NAMALWA (cell line): ENCODE measurements around the gene OR9Q1.

Experiments
- DNase-seq: peaks from one replicate; pipeline ENCODE4 v3.0.0-alpha.2; 2015; ENCODE audit warnings: low spot score

Gene OR9Q1

DNA sequence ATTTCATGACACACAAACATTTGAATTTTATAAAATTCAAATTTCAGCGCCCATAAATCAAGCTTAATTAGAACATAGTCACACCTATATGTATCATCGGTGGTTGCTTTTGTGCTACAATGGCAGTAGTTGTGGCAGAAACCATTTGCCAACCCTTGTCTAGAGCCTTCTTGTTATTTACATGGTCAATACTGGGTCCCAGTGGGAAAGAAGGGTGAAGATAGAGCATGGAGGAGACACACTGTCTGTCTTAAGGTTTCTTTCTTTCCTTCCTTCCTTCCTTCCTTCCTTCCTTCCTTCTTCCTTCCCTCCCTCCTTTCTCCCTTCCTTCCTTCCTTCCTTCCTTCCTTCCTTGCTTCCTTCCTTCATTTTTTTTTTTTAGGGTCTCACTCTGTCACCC, 10.8 kb downstream of the OR9Q1 start:
- no peak for DNase-seq

DNA sequence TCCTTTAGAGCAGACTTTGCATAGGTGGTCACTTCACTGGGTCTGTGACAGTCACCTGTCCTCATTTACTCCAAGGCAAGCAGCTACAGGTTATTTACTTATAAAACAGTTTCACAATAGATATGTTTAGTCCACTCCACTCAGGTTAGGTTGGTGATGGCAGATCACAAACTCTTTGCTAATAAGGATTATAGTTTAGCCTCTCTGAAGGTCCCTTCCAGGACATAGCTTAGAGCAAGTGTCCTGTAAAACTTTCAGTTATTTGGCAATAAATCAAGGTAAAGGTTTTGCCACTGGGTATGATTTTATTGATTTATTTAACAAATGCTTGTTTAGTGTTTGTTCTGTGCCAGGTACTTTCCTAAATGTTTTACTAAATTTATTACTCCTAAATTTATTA, 15.9 kb downstream of the OR9Q1 start:
- DNase-seq: no peak

DNA sequence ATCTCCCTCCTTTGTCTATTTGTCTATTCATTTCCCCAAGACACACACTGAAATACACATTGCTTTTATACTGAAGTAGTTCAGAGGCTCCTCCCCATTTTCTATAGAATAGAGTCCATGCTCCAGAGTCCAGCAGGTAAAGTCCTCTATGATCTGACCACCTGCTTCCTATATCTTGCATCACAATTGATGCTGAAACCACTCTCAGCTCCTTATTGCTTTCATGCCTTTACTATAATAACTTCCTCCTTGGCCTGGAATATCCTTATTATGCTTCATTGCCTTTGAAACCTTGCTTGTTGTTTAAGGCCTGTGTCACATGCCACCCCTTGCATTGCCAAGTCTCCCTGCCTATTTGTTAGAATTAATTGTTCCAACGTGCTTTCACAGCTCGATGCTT, 19.7 kb downstream of the OR9Q1 start:
- DNase-seq: no peak

DNA sequence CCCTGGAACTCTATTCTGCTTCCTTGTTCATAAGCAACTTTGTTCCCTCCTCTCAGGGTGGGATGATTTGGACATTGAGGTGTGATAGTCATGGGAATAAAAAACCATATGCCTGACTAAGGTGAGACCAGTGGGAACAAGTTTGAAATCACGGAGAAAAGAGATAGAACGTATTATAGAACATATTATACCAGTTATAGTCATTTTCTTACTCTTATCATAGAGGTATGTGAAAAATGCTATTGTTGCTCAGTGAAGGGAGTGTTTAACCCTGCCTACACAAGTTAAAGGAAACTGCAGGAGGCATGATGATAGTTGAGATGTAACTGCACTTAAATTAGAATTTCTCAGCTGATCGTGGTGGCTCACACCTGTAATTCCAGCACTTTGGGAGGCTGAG, 22.6 kb downstream of the OR9Q1 start:
- DNase-seq: no peak

DNA sequence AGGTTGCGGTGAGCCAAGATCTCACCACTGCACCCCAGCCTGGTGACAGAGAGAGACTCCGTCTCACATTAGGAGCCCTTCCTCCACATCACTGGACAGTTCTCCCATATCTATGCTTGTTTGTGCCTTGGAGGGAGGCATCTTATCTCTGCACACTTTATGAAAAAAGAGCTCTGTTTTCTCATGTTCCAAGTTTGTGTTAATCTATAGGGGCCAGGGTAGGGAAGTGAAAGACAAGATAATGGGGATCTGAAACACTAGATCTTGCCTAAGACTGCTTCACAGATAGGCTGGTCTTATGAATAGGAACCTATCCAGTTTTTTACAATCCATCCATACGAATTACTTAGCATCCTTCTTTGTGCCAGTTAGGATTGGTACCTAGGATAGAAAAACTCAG, 24.1 kb downstream of the OR9Q1 start:
- no peak for DNase-seq

DNA sequence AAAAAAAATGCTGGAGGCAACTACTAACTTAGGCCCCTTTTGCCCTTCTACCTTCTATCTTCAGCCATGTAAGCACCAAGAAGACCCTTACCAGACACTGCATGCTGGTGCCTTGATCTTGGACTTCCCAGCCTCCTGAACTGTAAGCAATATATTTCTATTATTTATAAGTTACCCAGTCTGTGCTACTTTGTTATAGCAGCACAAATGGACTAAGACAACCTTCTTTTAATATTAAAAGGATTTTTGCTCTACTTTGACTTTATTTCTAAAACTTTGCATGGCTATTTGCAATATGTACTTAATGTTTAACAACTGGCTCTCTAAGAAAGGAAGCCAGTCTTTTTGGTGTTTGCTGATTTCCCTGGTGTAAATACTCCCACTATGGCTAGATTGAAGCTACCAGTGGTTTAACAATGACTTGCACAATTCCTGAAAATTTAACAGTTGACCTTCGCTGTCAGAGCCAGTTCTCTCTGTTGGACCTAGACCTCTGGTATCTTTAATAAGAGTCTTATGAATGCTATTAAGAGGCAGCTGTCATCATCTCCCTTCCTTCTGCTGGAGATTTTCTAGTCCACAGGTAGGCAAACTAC, 32.2 kb downstream of the OR9Q1 start:
- DNase-seq: no peak

DNA sequence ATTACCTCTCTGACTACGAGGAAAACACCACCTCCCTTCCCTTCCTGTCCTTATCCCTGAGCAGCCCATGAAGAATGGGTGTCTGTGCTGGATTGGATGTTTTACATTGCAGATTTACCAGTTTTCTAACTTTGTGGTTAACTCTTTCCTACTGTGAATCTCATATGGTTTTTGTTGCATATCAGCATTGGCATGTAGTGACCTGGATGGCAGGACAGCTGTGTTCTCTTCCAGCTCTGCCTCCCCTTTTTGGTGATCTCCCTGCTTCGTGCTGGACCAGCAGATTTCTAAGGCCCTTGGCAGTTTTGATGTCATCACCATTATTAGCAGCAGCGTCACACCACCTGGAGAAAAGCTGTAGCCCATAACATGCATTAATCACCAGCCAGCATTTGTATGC, 33.8 kb downstream of the OR9Q1 start:
- no peak for DNase-seq

DNA sequence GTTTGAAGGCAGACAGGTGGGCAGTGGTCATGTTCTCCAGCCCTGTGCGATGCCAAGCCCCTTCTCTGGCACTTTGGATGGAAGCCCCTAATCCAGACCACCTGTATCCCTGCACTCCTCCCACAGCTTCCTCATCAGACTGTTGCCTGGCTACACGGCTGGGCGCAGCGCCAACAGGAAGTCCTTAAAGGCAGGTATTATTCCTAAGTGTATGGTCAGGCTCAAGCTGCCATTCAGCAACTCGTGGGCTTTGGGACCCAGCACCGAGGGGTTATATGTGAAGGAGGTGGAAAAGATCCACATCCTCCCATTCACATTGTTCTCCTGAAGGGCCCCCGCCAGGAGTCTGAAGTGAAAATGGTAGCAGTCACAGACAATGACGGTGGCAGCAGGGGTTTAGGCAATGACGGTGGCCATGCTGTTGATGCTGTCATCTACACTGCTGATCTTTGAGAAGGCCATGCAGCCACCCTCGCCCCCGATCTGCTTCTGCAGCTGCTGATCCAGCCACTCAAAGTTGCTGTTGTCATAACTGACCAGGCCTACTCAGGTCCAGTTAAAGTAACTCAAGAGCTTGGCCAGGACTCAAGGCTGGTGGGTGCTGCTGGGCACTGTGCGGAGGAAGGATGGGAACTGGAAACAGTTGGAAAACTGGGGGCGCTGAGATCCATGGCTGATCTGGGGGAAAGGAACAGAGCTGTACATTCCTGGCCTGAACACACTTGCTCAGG, 34.8 kb downstream of the OR9Q1 start:
- DNase-seq: no peak

DNA sequence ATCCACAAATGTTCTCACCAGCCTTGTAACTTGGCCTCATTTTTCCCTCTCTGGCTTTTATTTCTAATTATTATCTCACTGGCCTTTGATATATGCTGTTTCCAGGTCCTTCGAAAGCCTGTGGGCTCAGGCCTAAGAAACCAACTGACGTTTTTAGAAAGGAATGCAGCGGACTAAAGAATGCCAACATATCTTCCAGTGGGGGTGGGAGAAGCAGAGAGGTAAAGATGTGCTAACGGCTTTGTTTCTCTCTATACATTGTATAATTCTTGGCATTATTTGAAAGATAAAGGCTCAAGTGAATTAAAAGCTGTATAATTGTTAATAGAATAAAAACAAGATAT, 35.3 kb downstream of the OR9Q1 start:
- DNase-seq: no peak

DNA sequence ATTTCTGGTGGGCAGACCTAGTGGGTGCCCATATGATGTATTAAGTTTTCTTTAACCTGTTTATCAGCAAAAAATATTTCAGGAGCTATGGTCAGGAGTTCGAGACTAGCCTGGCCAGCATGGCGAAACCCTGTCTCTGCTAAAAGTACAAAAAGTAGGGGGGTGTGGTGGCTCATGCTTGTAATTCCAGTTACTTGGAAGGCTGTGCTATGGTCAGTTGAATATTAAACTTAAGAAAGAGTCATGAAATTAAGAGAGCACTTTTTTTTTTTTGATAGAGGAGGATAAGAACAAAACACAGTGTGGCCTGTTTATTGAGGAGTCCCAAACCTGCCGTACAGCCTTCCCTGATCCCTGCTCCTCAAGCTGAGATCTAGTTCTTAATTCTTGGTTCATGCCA, 36.9 kb downstream of the OR9Q1 start:
- DNase-seq: no peak

DNA sequence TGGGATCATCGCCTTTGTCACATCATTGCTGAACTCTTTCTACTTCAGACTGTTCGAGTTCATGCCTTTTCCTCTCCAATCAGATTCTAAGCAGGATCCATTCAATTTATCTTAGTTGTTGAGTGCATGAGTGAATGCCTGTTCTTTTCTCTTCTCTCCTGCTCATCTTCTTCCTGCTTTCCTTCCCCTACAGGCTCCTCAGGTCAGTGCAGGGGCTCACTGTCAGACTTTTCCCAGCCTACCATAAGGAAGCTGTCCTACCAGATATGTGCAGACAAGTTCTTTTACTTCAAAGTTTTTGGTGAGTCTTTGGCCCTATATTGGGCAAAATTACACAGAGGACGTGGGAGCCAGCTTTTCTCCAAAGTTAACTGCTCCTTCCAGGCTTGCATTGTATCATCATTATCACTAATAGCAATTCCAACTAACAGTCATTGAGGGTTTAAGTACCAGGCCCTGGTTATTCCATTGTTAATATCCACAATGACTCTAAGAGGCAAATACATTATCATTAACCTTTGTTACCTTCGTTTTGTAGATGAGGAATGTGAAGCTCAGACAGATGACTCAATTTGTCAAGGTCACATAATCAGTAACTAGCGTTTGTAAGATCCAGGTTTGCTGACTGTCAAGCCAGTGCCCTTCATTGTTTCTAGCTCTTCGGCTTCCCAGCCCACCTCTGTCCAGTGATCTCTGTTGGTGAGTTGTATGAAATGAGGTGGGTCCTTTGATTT, 37.4 kb downstream of the OR9Q1 start:
- no peak for DNase-seq

DNA sequence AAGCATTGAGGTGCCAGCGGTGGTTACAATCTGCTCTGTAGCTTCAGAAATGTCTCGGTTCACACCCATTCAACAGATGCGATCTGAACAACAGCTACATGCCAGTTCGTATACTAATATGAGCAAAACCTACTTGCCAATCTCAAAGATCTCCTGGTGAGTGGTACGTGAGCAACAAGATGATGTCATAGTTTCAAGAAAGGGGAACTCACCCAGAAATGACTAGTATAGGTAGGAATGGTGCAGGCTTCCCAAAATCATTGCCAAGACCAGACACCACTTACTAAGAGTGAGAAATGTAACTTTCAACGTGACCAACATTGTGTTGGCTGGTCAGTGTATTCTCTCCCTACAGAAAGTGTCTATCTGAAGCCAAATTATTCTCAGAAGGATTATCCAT, 38.1 kb downstream of the OR9Q1 start:
- no peak for DNase-seq

DNA sequence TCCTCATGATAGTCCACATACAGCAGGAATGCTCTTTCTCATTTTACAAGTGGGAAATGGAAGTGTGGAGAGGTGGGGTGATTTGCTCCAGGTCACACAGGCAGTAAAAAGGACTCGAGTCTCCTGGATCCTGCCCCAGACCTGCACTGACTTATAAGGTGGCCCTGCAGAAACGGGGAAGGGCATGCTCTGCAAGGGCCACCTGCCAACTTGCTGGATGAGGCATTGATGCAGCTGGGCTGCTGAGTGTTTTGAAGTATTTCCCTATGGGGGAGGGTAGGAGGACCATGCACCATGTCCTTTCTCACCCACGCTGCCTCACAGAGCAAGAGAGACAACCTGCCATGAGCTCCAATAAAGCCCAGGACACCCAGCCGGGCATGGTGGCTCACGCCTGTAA, 44.0 kb downstream of the OR9Q1 start:
- no peak for DNase-seq

DNA sequence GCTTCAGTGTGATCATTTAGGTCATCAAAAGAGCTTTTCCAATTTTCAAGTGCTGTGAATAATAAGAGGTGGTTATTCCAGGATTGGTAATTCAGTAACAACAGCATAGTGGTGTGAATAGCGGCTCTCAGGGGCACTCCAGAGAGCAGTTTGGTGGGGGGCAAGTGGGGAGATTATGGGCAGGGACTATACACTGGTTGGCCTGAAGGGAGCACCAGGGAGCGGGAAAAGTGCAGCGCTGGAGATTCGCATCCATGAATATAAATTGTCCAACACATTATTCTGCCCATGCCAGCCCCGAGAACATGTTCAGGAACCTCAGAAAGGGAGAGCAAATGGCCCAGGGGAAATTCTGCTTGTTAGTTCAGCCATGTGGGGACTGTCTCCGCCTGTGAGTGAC, 45.0 kb downstream of the OR9Q1 start:
- DNase-seq: no peak

DNA sequence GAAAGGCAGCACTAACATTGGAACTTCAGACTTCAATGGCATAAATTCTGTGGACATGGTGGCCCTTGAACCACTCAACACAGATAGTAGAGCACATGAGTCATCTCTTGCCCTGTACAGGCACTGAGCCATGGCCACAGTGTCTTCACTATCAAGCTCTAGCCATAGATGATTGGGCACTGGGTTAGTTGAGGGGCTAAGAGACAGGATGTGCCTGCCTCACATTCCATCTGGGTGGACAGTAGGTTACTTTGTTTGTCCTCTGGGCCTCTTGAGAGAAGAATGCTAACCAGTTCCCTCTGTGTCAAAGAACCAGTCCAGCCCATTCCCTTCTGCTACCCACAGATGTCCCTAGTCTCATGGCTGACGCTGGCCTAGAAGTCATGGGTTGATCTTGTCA, 46.9 kb downstream of the OR9Q1 start:
- DNase-seq: no peak

DNA sequence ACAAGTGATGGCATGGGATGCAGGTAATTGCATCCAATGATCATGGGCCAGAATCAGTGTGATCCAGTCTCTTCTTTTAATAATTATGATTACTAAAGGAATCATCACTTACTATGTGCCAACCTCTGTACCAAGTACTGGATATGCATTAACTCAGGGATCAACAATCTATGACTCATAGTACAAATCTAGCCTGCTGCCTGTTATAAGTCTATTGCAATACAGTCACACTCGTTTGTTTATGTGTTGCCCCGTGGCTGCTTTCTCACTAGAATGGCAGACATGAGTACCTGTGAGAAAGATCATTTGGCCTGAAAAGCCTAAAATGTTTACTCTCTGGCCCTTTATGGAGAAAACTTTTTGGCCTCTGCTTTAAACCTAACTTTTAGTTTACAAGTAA, 52.1 kb downstream of the OR9Q1 start:
- no peak for DNase-seq

DNA sequence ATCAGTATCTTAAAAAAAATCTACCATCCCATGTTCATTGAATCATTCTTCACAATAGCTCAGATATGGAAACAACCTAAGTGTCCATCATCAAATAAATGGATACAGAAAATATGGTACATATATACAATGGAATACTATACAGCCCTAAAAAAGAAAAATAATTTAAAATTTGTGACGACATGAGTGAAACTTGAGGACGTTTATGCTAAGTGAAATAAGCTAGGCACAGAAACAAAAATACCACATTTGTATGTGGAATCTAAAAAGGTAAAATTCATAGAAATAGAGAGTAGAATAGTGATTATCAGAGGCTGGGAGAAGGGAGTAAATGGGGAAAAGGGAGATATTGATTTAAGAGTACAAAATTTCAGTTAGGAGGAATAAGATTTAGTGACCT, 62.8 kb downstream of the OR9Q1 start:
- DNase-seq: no peak

DNA sequence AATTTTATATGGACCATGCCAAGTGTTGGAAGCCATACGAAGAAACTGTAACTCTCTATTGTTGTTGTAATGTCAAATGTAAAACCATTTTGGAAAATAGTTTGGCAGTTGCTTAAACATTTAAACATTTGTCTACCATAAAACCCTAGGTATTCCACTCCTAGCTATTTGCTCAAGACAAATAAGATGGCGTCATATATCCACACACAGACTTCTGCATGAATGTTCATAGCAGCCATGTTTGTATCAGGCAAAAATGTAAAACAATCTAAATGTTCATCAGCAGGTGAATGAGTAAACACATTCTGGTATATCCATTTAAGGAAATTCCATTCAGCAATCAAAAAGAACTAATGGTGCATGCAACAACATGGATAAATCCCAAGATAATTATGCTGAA, 73.8 kb downstream of the OR9Q1 start:
- DNase-seq: no peak

DNA sequence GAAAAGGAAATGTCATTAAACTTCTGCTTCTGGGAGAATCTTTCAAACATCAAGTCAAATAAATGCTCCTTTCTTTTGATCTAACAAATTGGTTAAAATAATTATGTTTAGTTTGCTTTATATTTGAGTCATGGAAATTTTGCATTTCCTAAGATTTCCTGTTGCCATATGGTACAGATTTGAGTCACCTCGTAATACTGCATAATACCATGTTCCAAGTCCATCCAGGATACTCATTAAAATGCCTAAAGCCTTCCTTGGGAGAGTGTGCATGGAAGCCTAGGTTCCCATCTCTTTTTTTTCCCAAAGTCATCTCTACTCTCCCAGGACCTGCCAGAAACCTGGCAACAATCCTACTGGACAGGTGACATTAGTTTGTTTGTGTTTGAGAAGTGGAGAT, 97.4 kb downstream of the OR9Q1 start:
- no peak for DNase-seq

DNA sequence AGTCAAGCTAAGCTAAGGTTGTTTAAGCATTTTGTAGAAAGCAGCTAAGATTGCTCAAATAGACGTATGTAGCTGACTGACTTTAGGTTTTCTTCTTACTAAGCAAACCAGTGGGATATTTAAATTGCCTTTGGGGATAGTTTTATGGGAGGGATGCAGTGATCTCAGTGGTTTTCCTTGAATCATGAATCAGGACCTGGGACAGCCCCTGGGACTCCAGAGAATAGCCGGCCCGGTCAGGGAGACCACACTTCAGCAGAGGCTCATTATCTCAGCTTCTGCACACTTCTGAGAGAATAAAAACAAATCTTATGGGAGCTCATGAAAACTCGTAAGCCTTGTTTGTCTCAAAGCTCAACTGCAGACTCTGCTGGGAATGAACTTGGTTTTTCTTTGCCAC, 101.8 kb downstream of the OR9Q1 start, which contains the start of gene OR9I1:
Gene OR9I1 (minus strand): TSS at position 62 of the 400 bp plus-strand sequence. CDS start 6,086 bp downstream, outside the sequence.
- no peak for DNase-seq

DNA sequence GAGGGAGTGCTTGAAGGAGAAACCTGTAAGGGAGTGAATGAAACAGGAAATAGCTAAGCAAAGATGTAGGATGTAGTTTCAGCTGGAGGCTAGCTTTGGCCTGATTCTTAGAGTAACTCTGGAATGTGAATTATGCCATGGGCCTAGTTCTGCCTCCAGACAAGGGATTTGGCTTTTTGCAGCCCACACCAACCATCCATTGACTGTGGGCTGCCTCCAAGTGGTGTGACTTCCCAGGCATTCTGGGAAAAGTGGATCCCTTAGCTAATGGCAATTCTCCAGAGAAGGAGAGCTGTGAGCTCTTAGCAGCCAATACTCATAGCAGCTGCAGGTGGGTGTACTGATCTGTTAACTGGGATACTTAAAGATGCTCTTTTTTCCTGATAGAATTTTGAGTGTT, 103.7 kb downstream of the OR9Q1 start:
- DNase-seq: no peak

DNA sequence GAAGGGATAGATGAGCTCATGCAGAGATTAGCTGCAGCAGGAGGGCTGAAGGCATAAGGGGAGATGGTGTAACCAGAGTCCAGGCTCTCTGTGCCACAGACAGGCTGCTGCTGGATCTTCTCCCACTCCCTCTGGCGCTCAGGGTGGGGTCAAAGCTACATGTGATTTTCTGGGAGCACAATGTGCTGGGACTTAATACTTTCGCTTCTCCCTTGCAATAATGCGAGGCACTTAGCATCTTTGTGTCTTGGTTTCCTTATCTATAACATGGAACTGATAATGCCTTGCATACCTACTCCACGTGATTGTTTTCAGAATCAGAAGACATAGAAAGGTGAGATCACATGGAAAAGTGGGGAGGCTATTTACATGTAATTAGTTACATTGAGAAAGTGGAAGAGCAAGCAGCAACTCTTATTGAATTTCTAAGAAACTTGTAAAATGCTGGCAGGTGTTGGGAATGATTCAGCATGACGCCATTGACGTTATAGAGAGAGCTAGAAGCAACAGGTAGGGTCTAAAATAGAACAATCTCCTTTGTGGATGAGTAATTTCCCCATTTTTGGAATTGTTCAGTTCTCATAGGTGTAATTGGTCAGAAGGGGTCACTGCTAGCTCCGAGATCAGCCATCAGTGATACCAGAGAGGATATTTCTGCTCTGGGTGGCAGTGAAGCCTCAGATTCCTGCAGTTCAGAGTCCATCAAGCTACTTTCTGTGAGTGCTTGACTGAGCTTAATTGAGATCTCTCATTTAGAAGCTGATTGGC, 109.8 kb downstream of the OR9Q1 start:
- no peak for DNase-seq

DNA sequence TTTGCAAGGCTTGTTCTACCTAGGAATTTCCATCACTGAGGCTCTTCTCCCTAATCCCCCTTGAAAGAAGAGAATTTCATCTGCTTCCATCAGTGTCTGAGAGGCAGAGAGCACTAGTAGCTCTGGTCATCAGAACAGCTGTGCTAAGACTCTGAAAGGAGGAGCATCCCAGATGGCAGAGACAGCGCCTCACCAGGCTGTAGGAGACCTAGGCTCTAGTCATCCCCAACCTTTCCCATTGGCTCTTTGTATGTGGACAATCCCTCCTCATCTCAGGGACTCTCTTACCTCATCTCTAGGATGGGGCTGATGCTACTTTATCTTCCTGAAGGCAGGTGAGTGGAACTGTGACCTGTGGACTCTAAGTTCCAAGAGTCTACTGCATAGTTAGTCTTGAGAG, 110.5 kb downstream of the OR9Q1 start:
- no peak for DNase-seq
